WERI-Rb-1 (cell line): ENCODE measurements around the gene TSPAN15.

ENCODE experiments used
- DNase-seq: peaks from one replicate; pipeline ENCODE4 v3.0.0-alpha.2; 2020
- H3K27ac ChIP-seq: fragments of 250-450 bp; sonication (Bioruptor Pico); 2 replicates; pipeline ENCODE4 v1.5.1; 2020; ENCODE audit warnings: mild to moderate bottlenecking, moderate library complexity
- H3K27me3 ChIP-seq: fragments of 250-450 bp; sonication (Bioruptor Pico); 2 replicates; pipeline ENCODE4 v1.5.1; 2021; ENCODE audit warnings: mild to moderate bottlenecking, low read depth, moderate library complexity; ENCODE audit not compliant: insufficient read depth, severe bottlenecking
- H3K36me3 ChIP-seq: fragments of 250-450 bp; sonication (Bioruptor Pico); 2 replicates; pipeline ENCODE4 v1.5.1; 2020; ENCODE audit warnings: mild to moderate bottlenecking, moderate library complexity
- H3K4me3 ChIP-seq: 2 replicates; pipeline ENCODE4 v1.5.1; 2011; ENCODE audit warnings: low read depth, mild to moderate bottlenecking, control low read depth, low read length
- H3K9me3 ChIP-seq: fragments of 250-450 bp; sonication (Bioruptor Pico); 2 replicates; pipeline ENCODE4 v1.5.1; 2021; ENCODE audit warnings: mild to moderate bottlenecking, moderate library complexity; ENCODE audit not compliant: severe bottlenecking
- CTCF ChIP-seq: IDR thresholded peaks from 2 replicates; pipeline ENCODE4 v1.5.1; 2011; ENCODE audit warnings: low read depth, mild to moderate bottlenecking, control low read depth, inconsistent platforms, low read length

The TSPAN15 gene

GRCh38 chr10:69498711-69499471, 47.6 kb downstream of the TSPAN15 start:
- H3K27me3 ChIP-seq = no peaks in the 10 kb centered on the region
- DNase-seq = no peak
- H3K9me3 ChIP-seq = no peaks in the 10 kb centered on the region
- TF ChIP-seq CTCF = no peak
- H3K36me3 ChIP-seq = no peaks in the 10 kb centered on the region; the same call in 1 of the 2 replicates
- H3K4me3 ChIP-seq = no peak overlapping the region
- no peak overlapping the region for H3K27ac ChIP-seq

DNA sequence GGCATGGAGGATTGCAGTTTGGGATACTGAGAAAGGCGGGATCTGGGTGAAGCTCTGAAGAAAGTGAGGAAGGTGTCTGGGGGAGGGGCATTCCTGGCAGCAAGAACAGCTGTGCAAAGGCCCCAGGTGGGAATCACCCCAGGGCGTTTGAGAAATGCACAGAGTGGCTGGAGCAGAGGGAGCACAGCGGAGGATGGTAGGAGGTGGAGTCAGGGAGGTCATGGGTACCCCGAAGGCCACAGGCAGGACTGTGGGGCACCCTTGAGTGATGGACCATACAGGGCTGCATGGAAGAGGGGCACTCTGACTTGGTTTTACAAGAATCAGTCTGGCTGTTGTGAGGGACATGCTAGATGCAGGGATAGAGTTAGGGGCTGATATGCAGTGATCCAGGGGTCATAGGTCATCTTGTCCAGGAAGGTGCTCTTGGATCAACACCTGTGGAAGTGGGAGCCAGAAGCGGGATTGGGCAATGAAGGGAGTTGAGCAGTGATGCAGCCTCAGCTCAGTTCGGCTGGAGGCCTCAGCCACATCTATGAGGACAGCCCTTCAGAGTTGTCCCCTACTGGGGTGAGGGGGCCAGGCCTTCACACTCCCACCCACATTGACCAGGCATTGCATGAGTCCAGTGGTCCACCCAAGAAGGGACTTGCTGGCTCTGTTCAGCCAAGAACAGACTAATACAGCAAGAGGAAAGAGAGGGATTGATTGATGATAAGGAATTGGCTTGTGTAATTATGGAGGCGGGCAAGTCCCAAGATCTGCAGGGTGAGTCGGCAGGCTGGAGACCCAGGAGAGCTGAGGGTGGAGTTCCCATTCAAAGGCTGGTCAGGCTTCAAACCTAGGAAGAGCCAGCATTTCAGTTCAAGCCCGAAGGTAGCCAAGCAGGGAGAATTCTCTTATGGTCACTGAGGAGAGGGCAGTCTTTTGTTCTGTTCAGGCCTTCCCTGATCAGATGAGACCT, 48.7 kb downstream of the TSPAN15 start:
- TF ChIP-seq CTCF = no peak
- Histone ChIP-seq H3K4me3 (no peak overlapping the region), H3K27ac (no peak overlapping the region), H3K9me3 (no peaks in the 10 kb centered on the region), H3K27me3 (no peaks in the 10 kb centered on the region), H3K36me3 (no peaks in the 10 kb centered on the region; the same call in 1 of the 2 replicates)
- no peak for DNase-seq

GRCh38 chr10:69500864-69501468, 49.7 kb downstream of the TSPAN15 start:
- no peaks in the 10 kb centered on the region for H3K27me3 ChIP-seq

DNA sequence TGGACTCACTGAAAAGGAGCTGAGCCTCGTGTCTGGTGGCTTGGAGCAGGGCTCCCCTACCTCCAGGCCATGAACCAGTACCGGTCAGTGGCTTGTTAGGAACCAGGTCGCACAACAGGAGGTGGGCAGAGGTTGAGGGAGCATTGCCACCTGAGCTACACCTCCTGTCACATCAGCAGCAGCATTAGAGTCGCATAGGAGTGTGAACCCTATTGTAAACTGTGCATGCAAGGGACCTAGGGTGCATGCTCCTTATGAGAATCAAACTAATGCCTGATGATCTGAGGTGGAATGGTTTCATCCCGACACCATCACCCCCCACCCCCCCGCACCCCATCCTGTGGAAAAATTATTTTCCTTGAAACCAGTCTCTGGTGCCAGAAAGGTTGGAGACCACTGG, 50.4 kb downstream of the TSPAN15 start:
- H3K9me3 ChIP-seq = no peaks in the 10 kb centered on the region
- H3K27me3 ChIP-seq = no peaks in the 10 kb centered on the region
- H3K4me3 ChIP-seq = no peak overlapping the region
- no peak for DNase-seq
- H3K36me3 ChIP-seq = no peaks in the 10 kb centered on the region; the same call in 1 of the 2 replicates
- no peak for TF ChIP-seq CTCF
- H3K27ac ChIP-seq = no peak overlapping the region

More at GRCh38 chr10:69500864-69501468, 49.7 kb downstream of the TSPAN15 start:
- no peak overlapping the region for H3K4me3 ChIP-seq
- no peaks in the 10 kb centered on the region for H3K9me3 ChIP-seq
- DNase-seq = no peak
- H3K27ac ChIP-seq = no peak overlapping the region
- TF ChIP-seq CTCF = no peak
- H3K36me3 ChIP-seq = no peaks in the 10 kb centered on the region; the same call in 1 of the 2 replicates

- TF ChIP-seq CTCF = no peak
- no peaks in the 10 kb centered on the region; the same call in 1 of the 2 replicates for H3K36me3 ChIP-seq
- H3K27me3 ChIP-seq = no peaks in the 10 kb centered on the region
- no peak overlapping the region for H3K4me3 ChIP-seq
- no peak for DNase-seq
- H3K27ac ChIP-seq = no peak overlapping the region
- H3K9me3 ChIP-seq = no peaks in the 10 kb centered on the region
These were observed 51.3 kb downstream of the TSPAN15 start for GRCh38 chr10:69502589-69502988.
